Cardiac muscle cell (in vitro differentiated cells and primary cell): ENCODE results near the gene PAK4. TPM values are rescaled to one million over a fixed set of nuclear protein-coding genes. Genes with fewer than 3 reads are reported as not detected.
A peak's percentile ranks its signal among the peaks of the same experiment; 100 is the strongest.

Source experiments
- DNase-seq, 2 donors: peaks; one replicate each; pipeline versions ENCODE4 v3.0.0 to v3.0.0-alpha.2; 2010 to 2017; ENCODE audit warnings: low read depth in 1 of 2, low spot score in 1 of 2
- H3K27ac ChIP-seq: fragments of 200-600 bp; sonication (generic); 2 replicates; pipeline ENCODE4 v1.5.1; 2016
- H3K27me3 ChIP-seq: fragments of 200-600 bp; sonication (generic); 2 replicates; pipeline ENCODE4 v1.6.0; 2016; ENCODE audit warnings: control low read depth
- H3K36me3 ChIP-seq: fragments of 200-600 bp; sonication (generic); 2 replicates; pipeline ENCODE4 v1.5.1; 2016; ENCODE audit warnings: control low read depth
- H3K4me1 ChIP-seq: fragments of 200-600 bp; sonication (generic); 2 replicates; pipeline ENCODE4 v1.8.1; 2017; ENCODE audit warnings: low read depth, mild to moderate bottlenecking, mixed run types
- H3K4me3 ChIP-seq: fragments of 200-600 bp; sonication (generic); 2 replicates; pipeline ENCODE4 v1.5.1; 2016; ENCODE audit warnings: mild to moderate bottlenecking
- H3K9me3 ChIP-seq: fragments of 200-600 bp; sonication (generic); 2 replicates; pipeline ENCODE4 v1.5.1; 2017; ENCODE audit warnings: low read depth, mild to moderate bottlenecking, control low read depth
- CTCF ChIP-seq: IDR thresholded peaks from 2 replicates; pipeline ENCODE4 v1.5.1; 2012; ENCODE audit warnings: low read depth, mild to moderate bottlenecking, low read length
- polyA plus RNA-seq: library from polyadenylated mRNA; unstranded; fragments of >200 nt; fragmentation: Nextera tagmentation; extraction: Ambion mirVana; gene quantifications from 2 replicates; pipeline ENCODE4 v1.2.1, GENCODE V29; 2016
- total RNA-seq: library from RNA; depleted of rRNA; stranded (reverse); fragments of >200 nt; gene quantifications from 2 replicates; pipeline ENCODE4 v1.2.3, GENCODE V29; 2016

Gene PAK4
- total and polyA plus RNA-seq, 2 experiments from 2014 or later = 32.5 to 57.9 TPM

GRCh38 chr19:39181500-39182173, 56.1 kb downstream of the PAK4 start:
- no peak for DNase-seq
- peak overlapping the region; percentile 16 for H3K27ac ChIP-seq
- H3K4me1 ChIP-seq = no peaks in the 10 kb centered on the region
- no peaks in the 10 kb centered on the region for H3K27me3 ChIP-seq
- no peak overlapping the region for H3K4me3 ChIP-seq
- H3K9me3 ChIP-seq = no peaks in the 10 kb centered on the region
- no peak for TF ChIP-seq CTCF
- peaks cover 2% of the 10 kb centered on the region for H3K36me3 ChIP-seq

GRCh38 chr19:39182174-39182505, 56.6 kb downstream of the PAK4 start:
- Histone ChIP-seq H3K4me3 (no peak overlapping the region), H3K36me3 (peaks cover 2% of the 10 kb centered on the region), H3K27ac (peak overlapping the region; percentile 16), H3K27me3 (no peaks in the 10 kb centered on the region), H3K9me3 (no peaks in the 10 kb centered on the region), H3K4me1 (no peaks in the 10 kb centered on the region)
- TF ChIP-seq CTCF = no peak
- DNase-seq = no peak

GRCh38 chr19:39183104-39183503, 57.5 kb downstream of the PAK4 start:
- Histone ChIP-seq H3K9me3 (no peaks in the 10 kb centered on the region), H3K27me3 (no peaks in the 10 kb centered on the region), H3K4me3 (no peak overlapping the region), H3K27ac (no peak overlapping the region), H3K4me1 (peaks cover 3% of the 10 kb centered on the region), H3K36me3 (peaks cover 2% of the 10 kb centered on the region)
- DNase-seq = no peak
- no peak for TF ChIP-seq CTCF

- Histone ChIP-seq H3K9me3 (no peaks in the 10 kb centered on the region), H3K27ac (no peak overlapping the region), H3K27me3 (no peaks in the 10 kb centered on the region), H3K4me3 (no peak overlapping the region), H3K4me1 (peaks cover 3% of the 10 kb centered on the region), H3K36me3 (no peaks in the 10 kb centered on the region)
- TF ChIP-seq CTCF = no peak
- DNase-seq = no peak
These were observed 60.8 kb downstream of the PAK4 start for GRCh38 chr19:39186391-39186790.

- TF ChIP-seq CTCF = no peak
- Histone ChIP-seq H3K4me3 (no peak overlapping the region), H3K27me3 (no peaks in the 10 kb centered on the region), H3K9me3 (no peaks in the 10 kb centered on the region), H3K4me1 (peaks cover 3% of the 10 kb centered on the region), H3K27ac (peak overlapping the region; percentile 11), H3K36me3 (no peaks in the 10 kb centered on the region)
- peak in 1 of 2 donors; percentile 48 for DNase-seq
These were observed 62.0 kb downstream of the PAK4 start for GRCh38 chr19:39187552-39187943.
